H9 (cell line): ENCODE data around the gene KLF13. TPM values are rescaled to one million over a fixed set of nuclear protein-coding genes. Genes with fewer than 3 reads are reported as not detected.

Experiments
- DNase-seq: peaks from one replicate; pipeline ENCODE4 v3.0.0-alpha.2; 2017
- H2AFZ ChIP-seq: one replicate; pipeline ENCODE4 v1.6.1; 2013; ENCODE audit warnings: mild to moderate bottlenecking, low read length, control low read depth, moderate library complexity
- H2AK5ac ChIP-seq: 2 replicates; pipeline ENCODE4 v1.6.1; 2013; ENCODE audit warnings: low read length, control low read depth, mixed read lengths; ENCODE audit not compliant: insufficient read length
- H2BK120ac ChIP-seq: one replicate; pipeline ENCODE4 v1.6.1; 2013; ENCODE audit warnings: low read depth, mild to moderate bottlenecking, low read length, control low read depth, inconsistent platforms; ENCODE audit not compliant: poor library complexity, severe bottlenecking
- H2BK12ac ChIP-seq: 2 replicates; pipeline ENCODE4 v1.6.1; 2013; ENCODE audit warnings: low read length, control low read depth, mixed read lengths, low read depth; ENCODE audit not compliant: insufficient read length
- H2BK15ac ChIP-seq: 2 replicates; pipeline ENCODE4 v1.6.1; 2013; ENCODE audit warnings: low read depth, low read length, control low read depth
- H2BK20ac ChIP-seq: one replicate; pipeline ENCODE4 v1.6.1; 2013; ENCODE audit warnings: low read depth, mild to moderate bottlenecking, low read length, control low read depth, inconsistent platforms; ENCODE audit not compliant: poor library complexity, severe bottlenecking
- H2BK5ac ChIP-seq: 2 replicates; pipeline ENCODE4 v1.6.1; 2013; ENCODE audit warnings: low read length, control low read depth, mixed read lengths; ENCODE audit not compliant: insufficient read length
- H3K14ac ChIP-seq: 2 replicates; pipeline ENCODE4 v1.6.1; 2013; ENCODE audit warnings: low read length, control low read depth; ENCODE audit not compliant: insufficient read depth
- H3K18ac ChIP-seq: 2 replicates; pipeline ENCODE4 v1.6.1; 2013; ENCODE audit warnings: low read depth, mild to moderate bottlenecking, mixed read lengths, low read length, control low read depth; ENCODE audit not compliant: insufficient read length
- H3K23ac ChIP-seq: 2 replicates; pipeline ENCODE4 v1.6.1; 2013; ENCODE audit warnings: low read length, control low read depth, mixed read lengths, low read depth; ENCODE audit not compliant: insufficient read length
- H3K23me2 ChIP-seq: 2 replicates; pipeline ENCODE4 v1.6.1; 2013; ENCODE audit warnings: low read depth, mild to moderate bottlenecking, mixed read lengths, low read length, control low read depth; ENCODE audit not compliant: insufficient read length, poor library complexity, severe bottlenecking
- H3K27ac ChIP-seq: 2 replicates; pipeline ENCODE4 v1.5.1; 2013; ENCODE audit warnings: low read length, control low read depth, mixed read lengths, low read depth; ENCODE audit not compliant: insufficient read length
- H3K27me3 ChIP-seq: 2 replicates; pipeline ENCODE4 v1.6.1; 2013; ENCODE audit warnings: low read length, control low read depth, inconsistent platforms; ENCODE audit not compliant: insufficient read depth
- H3K4ac ChIP-seq: 2 replicates; pipeline ENCODE4 v1.6.1; 2013; ENCODE audit warnings: low read depth, mild to moderate bottlenecking, control low read depth, inconsistent platforms, low read length, moderate library complexity
- H3K4me1 ChIP-seq: 2 replicates; pipeline ENCODE4 v1.6.1; 2013; ENCODE audit warnings: low read length, control low read depth, inconsistent platforms; ENCODE audit not compliant: insufficient read depth
- H3K4me2 ChIP-seq: 2 replicates; pipeline ENCODE4 v1.6.1; 2013; ENCODE audit warnings: low read length, control low read depth, mixed read lengths; ENCODE audit not compliant: insufficient read length, insufficient read depth
- H3K56ac ChIP-seq: 2 replicates; pipeline ENCODE4 v1.6.1; 2013; ENCODE audit warnings: low read depth, mild to moderate bottlenecking, mixed read lengths, low read length, control low read depth; ENCODE audit not compliant: insufficient read length
- H3K79me1 ChIP-seq: 2 replicates; pipeline ENCODE4 v1.6.1; 2013; ENCODE audit warnings: low read depth, mild to moderate bottlenecking, moderate library complexity, low read length, control low read depth, inconsistent platforms; ENCODE audit not compliant: insufficient read depth, poor library complexity, severe bottlenecking
- H3K79me2 ChIP-seq: 2 replicates; pipeline ENCODE4 v1.6.1; 2013; ENCODE audit warnings: low read length, control low read depth, inconsistent platforms; ENCODE audit not compliant: insufficient read depth
- H3K9ac ChIP-seq: 2 replicates; pipeline ENCODE4 v1.6.1; 2013; ENCODE audit warnings: low read length, control low read depth, mixed read lengths; ENCODE audit not compliant: insufficient read length; ENCODE audit errors: extremely low read depth
- H3K9me3 ChIP-seq: one replicate; pipeline ENCODE4 v1.6.1; 2013; ENCODE audit warnings: low read depth, low read length, inconsistent platforms; ENCODE audit not compliant: control insufficient read depth
- H3T11ph ChIP-seq: one replicate; pipeline ENCODE4 v1.6.1; 2013; ENCODE audit warnings: mild to moderate bottlenecking, low read length, control low read depth, inconsistent platforms
- H4K20me1 ChIP-seq: one replicate; pipeline ENCODE4 v1.6.1; 2013; ENCODE audit not compliant: control insufficient read depth, insufficient read length, insufficient read depth
- H4K5ac ChIP-seq: 2 replicates; pipeline ENCODE4 v1.6.1; 2013; ENCODE audit warnings: low read depth, mild to moderate bottlenecking, mixed read lengths, low read length, control low read depth; ENCODE audit not compliant: insufficient read length
- H4K8ac ChIP-seq: replicated peaks from 2 replicates; pipeline ENCODE4 v1.6.1; 2013; ENCODE audit warnings: low read length, control low read depth, mixed read lengths, low read depth; ENCODE audit not compliant: insufficient read length
- H4K91ac ChIP-seq: 2 replicates; pipeline ENCODE4 v1.6.1; 2013; ENCODE audit warnings: low read depth, mild to moderate bottlenecking, moderate library complexity, mixed read lengths, low read length, control low read depth; ENCODE audit not compliant: insufficient read length
- H3K27ac Mint-ChIP-seq, 3 experiments: 2 replicates in 2 of 3; 3 replicates in 1 of 3; pipeline ENCODE4 v1.8.0; 2020 to 2021; ENCODE audit warnings: mixed read lengths in 3 of 3, mild to moderate bottlenecking in 1 of 3, moderate library complexity in 1 of 3
- H3K27me3 Mint-ChIP-seq: 2 replicates; pipeline ENCODE4 v1.8.0; 2021; ENCODE audit warnings: low read depth, mild to moderate bottlenecking, moderate library complexity, mixed read lengths
- H3K36me3 Mint-ChIP-seq, 3 experiments: 2 replicates in 2 of 3; 3 replicates in 1 of 3; pipeline ENCODE4 v1.8.0; 2020 to 2021; ENCODE audit warnings: low read depth in 3 of 3, mixed read lengths in 3 of 3; ENCODE audit not compliant: insufficient read depth in 1 of 3
- H3K4me1 Mint-ChIP-seq, 2 experiments: 2 replicates each; pipeline ENCODE4 v1.8.0; 2020; ENCODE audit warnings: mixed read lengths in 2 of 2
- H3K4me3 Mint-ChIP-seq, 2 experiments: 2 replicates in 1 of 2; 3 replicates in 1 of 2; pipeline ENCODE4 v1.8.0; 2020 to 2021; ENCODE audit warnings: mild to moderate bottlenecking in 2 of 2, mixed read lengths in 2 of 2, moderate library complexity in 1 of 2
- H3K9me3 Mint-ChIP-seq, 2 experiments: 2 replicates in 1 of 2; 3 replicates in 1 of 2; pipeline ENCODE4 v1.8.0; 2020; ENCODE audit warnings: mild to moderate bottlenecking in 2 of 2, mixed read lengths in 2 of 2, moderate library complexity in 1 of 2
- CTCF ChIP-seq: fragments of 200-600 bp; sonication (generic); conservative IDR thresholded peaks from 3 replicates; pipeline ENCODE4 v1.8.0; 2021; ENCODE audit warnings: antibody characterized with exemption, mild to moderate bottlenecking
- whole genome bisulfite sequencing: extraction: QIAGEN DNeasy Blood & Tissue Kit; methylation state at CpG from one replicate; pipeline ENCODE4 v1.1.7; 2013; ENCODE audit warnings: missing lambda C conversion rate, low lambda C conversion rate, mixed read lengths; ENCODE audit not compliant: insufficient read length; ENCODE audit errors: extremely low coverage; 5-methylcytosine and 5-hydroxymethylcytosine counted together
- total RNA-seq: library from RNA; stranded (reverse); gene quantifications from 2 replicates; pipeline ENCODE4 v1.2.1, GENCODE V29; 2021

Gene KLF13
- total RNA-seq, 1 experiment from 2014 or later, result 33.4 TPM

- H3K27ac Mint-ChIP-seq, result no peak overlapping the region
- H4K20me1 ChIP-seq, result no peaks in the 10 kb centered on the region
- no peak for TF ChIP-seq CTCF
- DNase-seq, result no peak
- H3K4me1 ChIP-seq, result peaks cover 4% of the 10 kb centered on the region; the same call in 1 of the 2 replicates
- no peak overlapping the region for H3K4me2 ChIP-seq
- H3K27me3 Mint-ChIP-seq, result no peaks in the 10 kb centered on the region
- H3K9ac ChIP-seq, result no peak overlapping the region
- H2BK20ac ChIP-seq, result no peak overlapping the region
- no peak overlapping the region for H3T11ph ChIP-seq
- no peak overlapping the region for H2AFZ ChIP-seq
- no peak overlapping the region for H4K8ac ChIP-seq
- no peak overlapping the region for H3K4ac ChIP-seq
- peaks cover 61 to 71% of the 10 kb centered on the region in 2 experiments for H3K4me1 Mint-ChIP-seq
- no peak overlapping the region for H3K23ac ChIP-seq
- no peak overlapping the region for H2AK5ac ChIP-seq
- H3K14ac ChIP-seq, result no peak overlapping the region
- H3K79me1 ChIP-seq, result peaks cover 3% of the 10 kb centered on the region
- no peak overlapping the region for H2BK120ac ChIP-seq
- no peak overlapping the region for H4K5ac ChIP-seq
- no peaks in the 10 kb centered on the region for H3K27me3 ChIP-seq
- peaks cover 0 to 10% (median 2%) of the 10 kb centered on the region in 3 experiments; a peak in 3 of 7 replicates for H3K36me3 Mint-ChIP-seq
- H3K56ac ChIP-seq, result no peak overlapping the region
- WGBS, result no CpG with 5 or more reads among the region's 3 CpGs
- no peak overlapping the region for H3K4me3 Mint-ChIP-seq
- no peak overlapping the region for H3K27ac ChIP-seq
- H3K23me2 ChIP-seq, result peaks cover 4% of the 10 kb centered on the region
- no peak overlapping the region for H3K18ac ChIP-seq
- no peak overlapping the region for H2BK15ac ChIP-seq
- H2BK5ac ChIP-seq, result no peak overlapping the region
- H2BK12ac ChIP-seq, result no peak overlapping the region
- no peaks in the 10 kb centered on the region for H3K9me3 ChIP-seq
- no peak overlapping the region for H4K91ac ChIP-seq
- H3K79me2 ChIP-seq, result peaks cover 21% of the 10 kb centered on the region
- no peaks in the 10 kb centered on the region; a peak in 1 of 5 replicates for H3K9me3 Mint-ChIP-seq
These were observed 7.2 kb downstream of the KLF13 start for GRCh38 chr15:31333820-31334219.
